ENCODE measurements around the gene PCK1.

Gene PCK1

GRCh38 chr20:57526087-57526884, 34.6 kb upstream of the PCK1 start:
- TF ChIP-seq REST (IDR thresholded peaks at IDR 0.05; ENCODE audit: insufficient read depth in 1 of 2, low read depth in 2 of 2, low read length in 2 of 2), result no peak
- TF ChIP-seq TAF1 (IDR thresholded peaks at IDR 0.05; ENCODE audit: borderline replicate concordance, insufficient read depth, low read length), result no peak
- no peak for TF ChIP-seq FOXP2 (optimal IDR thresholded peaks at IDR 0.05; ENCODE audit: borderline replicate concordance, extremely low read depth, extremely low read length, insufficient read depth)
- TF ChIP-seq POLR2AphosphoS5 (IDR thresholded peaks at IDR 0.05; ENCODE audit: low read depth, low read length), result no peak
- TF ChIP-seq SIN3A (IDR thresholded peaks at IDR 0.05; ENCODE audit: borderline replicate concordance, insufficient read depth, low read length), result no peak

- TF ChIP-seq FOXP2 (optimal IDR thresholded peaks at IDR 0.05; ENCODE audit: borderline replicate concordance, extremely low read depth, extremely low read length, insufficient read depth), result no peak
- TF ChIP-seq SIN3A (IDR thresholded peaks at IDR 0.05; ENCODE audit: borderline replicate concordance, insufficient read depth, low read length), result no peak
- TF ChIP-seq REST (IDR thresholded peaks at IDR 0.05; ENCODE audit: insufficient read depth in 1 of 2, low read depth in 2 of 2, low read length in 2 of 2), result no peak
- TF ChIP-seq POLR2AphosphoS5 (IDR thresholded peaks at IDR 0.05; ENCODE audit: low read depth, low read length), result no peak
- no peak for TF ChIP-seq TAF1 (IDR thresholded peaks at IDR 0.05; ENCODE audit: borderline replicate concordance, insufficient read depth, low read length)
Observed at GRCh38 chr20:57526885-57527460, 33.9 kb upstream of the PCK1 start.

- no peak for TF ChIP-seq FOXP2 (optimal IDR thresholded peaks at IDR 0.05; ENCODE audit: borderline replicate concordance, extremely low read depth, extremely low read length, insufficient read depth)
- no peak for TF ChIP-seq TAF1 (IDR thresholded peaks at IDR 0.05; ENCODE audit: borderline replicate concordance, insufficient read depth, low read length)
Observed at GRCh38 chr20:57527728-57528127, 33.2 kb upstream of the PCK1 start.

- no peak for TF ChIP-seq REST (IDR thresholded peaks at IDR 0.05; ENCODE audit: insufficient read depth in 1 of 2, low read depth in 2 of 2, low read length in 2 of 2)
- TF ChIP-seq POLR2AphosphoS5 (IDR thresholded peaks at IDR 0.05; ENCODE audit: low read depth, low read length), result no peak
- no peak for TF ChIP-seq TAF1 (IDR thresholded peaks at IDR 0.05; ENCODE audit: borderline replicate concordance, insufficient read depth, low read length)
- TF ChIP-seq SIN3A (IDR thresholded peaks at IDR 0.05; ENCODE audit: borderline replicate concordance, insufficient read depth, low read length), result no peak
- no peak for TF ChIP-seq FOXP2 (optimal IDR thresholded peaks at IDR 0.05; ENCODE audit: borderline replicate concordance, extremely low read depth, extremely low read length, insufficient read depth)
Observed at GRCh38 chr20:57528148-57528547, 32.8 kb upstream of the PCK1 start.

GRCh38 chr20:57529160-57529585, 31.7 kb upstream of the PCK1 start:
- TF ChIP-seq REST (IDR thresholded peaks at IDR 0.05; ENCODE audit: insufficient read depth in 1 of 2, low read depth in 2 of 2, low read length in 2 of 2), result no peak
